GM19463 (cell line): ENCODE results near the gene GID8.
"Not testable (repeated sequence)": the region's sequence is repeated elsewhere in the genome, so short reads cannot be mapped to it uniquely, and the experiment has no call there.

Experiments
- ATAC-seq: cut with Tn5 transposase; IDR thresholded peaks from one replicate; pipeline ENCODE4 v1.9.1; 2021; ENCODE audit warnings: mild to moderate bottlenecking, moderate library complexity; ENCODE audit not compliant: unreplicated experiment

GID8 gene

GRCh38 chr20:62956387-62957135 lies 18.6 kb downstream of the GID8 start:
- no peak for ATAC-seq

- ATAC-seq = no peak
Observed at GRCh38 chr20:62957136-62958117, 19.5 kb downstream of the GID8 start.

- ATAC-seq = no peak
Observed at GRCh38 chr20:62958388-62959100, 20.6 kb downstream of the GID8 start.

- ATAC-seq = no peak
Observed at GRCh38 chr20:62959101-62959971, 21.4 kb downstream of the GID8 start.

GRCh38 chr20:62959998-62960436 lies 22.1 kb downstream of the GID8 start:
- ATAC-seq = no peak

- ATAC-seq = not testable (repeated sequence)
Observed at GRCh38 chr20:62960446-62961309, 22.7 kb downstream of the GID8 start.

GRCh38 chr20:62961310-62961783 lies 23.4 kb downstream of the GID8 start:
- no peak for ATAC-seq

- no peak for ATAC-seq
Observed at GRCh38 chr20:62961799-62962198, 23.9 kb downstream of the GID8 start.

- no peak for ATAC-seq
Observed at GRCh38 chr20:62962221-62962879, 24.4 kb downstream of the GID8 start.

GRCh38 chr20:62962891-62963613 lies 25.1 kb downstream of the GID8 start:
- ATAC-seq = no peak

- ATAC-seq = no peak
Observed at GRCh38 chr20:62963614-62964397, 25.9 kb downstream of the GID8 start.

GRCh38 chr20:62964700-62965099 lies 26.8 kb downstream of the GID8 start:
- no peak for ATAC-seq

GRCh38 chr20:62965363-62965771 lies 27.4 kb downstream of the GID8 start:
- ATAC-seq = no peak

GRCh38 chr20:62966212-62967148 lies 28.5 kb downstream of the GID8 start:
- ATAC-seq = no peak

GRCh38 chr20:62967149-62967501 lies 29.2 kb downstream of the GID8 start:
- no peak for ATAC-seq
